Activated naive CD8-positive, alpha-beta T cell treated with anti-CD3 and anti-CD28 coated beads, Interleukin-2, amount 10 ng/mL, durations not matched to agents 7 days and 5 days (primary cell): Measurements from ENCODE around the gene REM2. TPM values are rescaled to one million over a fixed set of nuclear protein-coding genes. Genes with fewer than 3 reads are reported as not detected.
A peak's percentile ranks its signal among the peaks of the same experiment; 100 is the strongest.

ENCODE experiments used
- ATAC-seq: fragments of 150-1000 bp; cut with Tn5 transposase; one replicate; pipeline ENCODE4 v1.10.0; 2021; ENCODE audit warnings: low read depth, moderate library complexity
- POLR2A ChIA-PET: fragments of 350-600 bp; sonication (Branson Sonifier 250); formaldehyde crosslinking; loops from one replicate; lab custom pipeline; 2021; ENCODE audit warnings: antibody characterized with exemption; lab: Charles Lee
- DNase-seq: peaks from one replicate; pipeline ENCODE4 v3.0.0; 2021
- H3K27ac Mint-ChIP-seq: one replicate; pipeline ENCODE4 v1.8.0; 2022; ENCODE audit warnings: mild to moderate bottlenecking, mixed read lengths
- H3K27me3 Mint-ChIP-seq: one replicate; pipeline ENCODE4 v1.8.0; 2022; ENCODE audit warnings: mild to moderate bottlenecking, moderate library complexity, mixed read lengths
- H3K36me3 Mint-ChIP-seq: one replicate; pipeline ENCODE4 v1.8.0; 2021; ENCODE audit warnings: mild to moderate bottlenecking, mixed read lengths
- H3K4me1 Mint-ChIP-seq: one replicate; pipeline ENCODE4 v1.8.0; 2021; ENCODE audit warnings: mixed read lengths
- H3K4me3 Mint-ChIP-seq: one replicate; pipeline ENCODE4 v1.8.0; 2022; ENCODE audit warnings: mild to moderate bottlenecking, moderate library complexity, mixed read lengths
- H3K9me3 Mint-ChIP-seq: one replicate; pipeline ENCODE4 v1.8.0; 2021; ENCODE audit warnings: mixed read lengths
- total RNA-seq, 2 experiments: library from RNA; stranded (reverse); gene quantifications; one replicate each; pipeline ENCODE4 v1.2.3, GENCODE V29; 2021

Gene REM2
- total RNA-seq, 2 experiments from 2014 or later: 1.2 TPM

GRCh38 chr14:22919601-22919921, 36.5 kb downstream of the REM2 start:
- peaks cover 17% of the 10 kb centered on the region for H3K36me3 Mint-ChIP-seq
- H3K9me3 Mint-ChIP-seq: no peaks in the 10 kb centered on the region
- peaks cover 24% of the 10 kb centered on the region for H3K4me1 Mint-ChIP-seq
- H3K4me3 Mint-ChIP-seq: peak overlapping the region; percentile 94
- H3K27me3 Mint-ChIP-seq: no peaks in the 10 kb centered on the region
- no peak for DNase-seq
- POLR2A ChIA-PET: interaction anchor here (0.6 to 4.2 kb wide), 14 partner anchors 8 to 331 kb away, joined by 3 to 35 read pairs (median 6); partner anchors contain the start of genes ACIN1, C14orf119, DAD1 and LRP10
- peak; percentile 11 for ATAC-seq
- H3K27ac Mint-ChIP-seq: peak overlapping the region; percentile 99

- Mint-ChIP-seq H3K9me3 (no peaks in the 10 kb centered on the region), H3K4me3 (no peak overlapping the region), H3K4me1 (peaks cover 20% of the 10 kb centered on the region), H3K27me3 (no peaks in the 10 kb centered on the region), H3K27ac (peak overlapping the region; percentile 2), H3K36me3 (peaks cover 18% of the 10 kb centered on the region)
- POLR2A ChIA-PET: interaction anchor here (3.6 to 4.2 kb wide), 2 partner anchors 9 to 86 kb away, joined by 16 to 35 read pairs; partner anchors contain the start of gene PRMT5
- DNase-seq (no peak), ATAC-seq (no peak)
These were observed 37.7 kb downstream of the REM2 start for GRCh38 chr14:22920697-22921096.

- Mint-ChIP-seq H3K27ac (no peak overlapping the region), H3K27me3 (no peaks in the 10 kb centered on the region), H3K4me3 (no peak overlapping the region), H3K4me1 (peaks cover 31% of the 10 kb centered on the region), H3K9me3 (no peaks in the 10 kb centered on the region), H3K36me3 (peaks cover 28% of the 10 kb centered on the region)
- ATAC-seq (no peak), DNase-seq (no peak)
- POLR2A ChIA-PET: no interaction called here
These were observed 39.3 kb downstream of the REM2 start for GRCh38 chr14:22922294-22922693.

GRCh38 chr14:22923746-22924145, 40.7 kb downstream of the REM2 start:
- ATAC-seq: no peak
- no peak overlapping the region for H3K4me3 Mint-ChIP-seq
- peaks cover 28% of the 10 kb centered on the region for H3K36me3 Mint-ChIP-seq
- peaks cover 34% of the 10 kb centered on the region for H3K4me1 Mint-ChIP-seq
- DNase-seq: no peak
- no peaks in the 10 kb centered on the region for H3K27me3 Mint-ChIP-seq
- no peaks in the 10 kb centered on the region for H3K9me3 Mint-ChIP-seq
- H3K27ac Mint-ChIP-seq: no peak overlapping the region
- POLR2A ChIA-PET: no interaction called here

GRCh38 chr14:22925513-22925912, 42.5 kb downstream of the REM2 start:
- Mint-ChIP-seq H3K27ac (no peak overlapping the region), H3K4me3 (no peak overlapping the region), H3K9me3 (no peaks in the 10 kb centered on the region), H3K27me3 (no peaks in the 10 kb centered on the region), H3K4me1 (peaks cover 25% of the 10 kb centered on the region), H3K36me3 (peaks cover 24% of the 10 kb centered on the region)
- POLR2A ChIA-PET: no interaction called here
- ATAC-seq: no peak
- DNase-seq: no peak

- no peak overlapping the region for H3K27ac Mint-ChIP-seq
- POLR2A ChIA-PET: interaction anchor here (0.6 kb wide), 1 partner anchor 36 kb away, joined by 4 read pairs; no protein-coding TSS in a partner anchor
These were observed 43.3 kb downstream of the REM2 start for GRCh38 chr14:22926316-22926715.

GRCh38 chr14:22928237-22929103, 45.4 kb downstream of the REM2 start:
- no peak for ATAC-seq
- Mint-ChIP-seq H3K4me3 (no peak overlapping the region), H3K4me1 (peaks cover 25% of the 10 kb centered on the region), H3K36me3 (peaks cover 21% of the 10 kb centered on the region), H3K27ac (no peak overlapping the region), H3K9me3 (no peaks in the 10 kb centered on the region), H3K27me3 (no peaks in the 10 kb centered on the region)
- POLR2A ChIA-PET: interaction anchor here (0.6 to 2.3 kb wide), 9 partner anchors 9 to 209 kb away, joined by 3 to 35 read pairs (median 5); partner anchors contain the start of genes ACIN1, HAUS4, LRP10 and RBM23
- DNase-seq: no peak

More at GRCh38 chr14:22926316-22926715, 43.3 kb downstream of the REM2 start:
- Mint-ChIP-seq H3K4me1 (peaks cover 25% of the 10 kb centered on the region), H3K27me3 (no peaks in the 10 kb centered on the region), H3K4me3 (no peak overlapping the region), H3K36me3 (peaks cover 21% of the 10 kb centered on the region), H3K9me3 (no peaks in the 10 kb centered on the region)
- ATAC-seq (no peak), DNase-seq (no peak)

- ATAC-seq: peak; percentile 98
- DNase-seq: peak; percentile 88
- peaks cover 25% of the 10 kb centered on the region for H3K4me1 Mint-ChIP-seq
- H3K27me3 Mint-ChIP-seq: no peaks in the 10 kb centered on the region
- peaks cover 15% of the 10 kb centered on the region for H3K36me3 Mint-ChIP-seq
- POLR2A ChIA-PET: interaction anchor here (0.6 to 2.3 kb wide), 11 partner anchors 10 to 210 kb away, joined by 3 to 35 read pairs (median 5); partner anchors contain the start of genes ACIN1, AJUBA, HAUS4 and LRP10
- no peak within 1 kb of the TSS for H3K4me3 Mint-ChIP-seq
- no peak within 1 kb of the TSS for H3K27ac Mint-ChIP-seq
- no peaks in the 10 kb centered on the region for H3K9me3 Mint-ChIP-seq
These were observed 46.3 kb downstream of the REM2 start, which contains the start of gene PRMT5 for GRCh38 chr14:22929104-22929960. Gene PRMT5 (minus strand): TSS chr14:22929376. CDS start chr14:22929361, 15 bp downstream.

GRCh38 chr14:22929961-22930364, 46.9 kb downstream of the REM2 start:
- Mint-ChIP-seq H3K27ac (no peak overlapping the region), H3K36me3 (peaks cover 14% of the 10 kb centered on the region), H3K27me3 (no peaks in the 10 kb centered on the region), H3K4me1 (peaks cover 25% of the 10 kb centered on the region), H3K9me3 (no peaks in the 10 kb centered on the region), H3K4me3 (no peak overlapping the region)
- DNase-seq (no peak), ATAC-seq (no peak)
- POLR2A ChIA-PET: interaction anchor here (0.8 to 2.3 kb wide), 10 partner anchors 11 to 165 kb away, joined by 3 to 35 read pairs (median 5); partner anchors contain the start of genes ACIN1, AJUBA, HAUS4 and LRP10

- H3K27ac Mint-ChIP-seq: no peak overlapping the region
- no peaks in the 10 kb centered on the region for H3K27me3 Mint-ChIP-seq
- peaks cover 4% of the 10 kb centered on the region for H3K36me3 Mint-ChIP-seq
- no peak overlapping the region for H3K4me3 Mint-ChIP-seq
- DNase-seq (no peak), ATAC-seq (no peak)
- no peaks in the 10 kb centered on the region for H3K9me3 Mint-ChIP-seq
- peaks cover 11% of the 10 kb centered on the region for H3K4me1 Mint-ChIP-seq
- POLR2A ChIA-PET: interaction anchor here (0.7 kb wide), 1 partner anchor 43 kb away, joined by 3 read pairs; no protein-coding TSS in a partner anchor
These were observed 49.1 kb downstream of the REM2 start for GRCh38 chr14:22932146-22932545.

GRCh38 chr14:22935156-22935555, 52.1 kb downstream of the REM2 start:
- POLR2A ChIA-PET: interaction anchor here (0.6 to 1.2 kb wide), 2 partner anchors 22 to 34 kb away, joined by 3 to 4 read pairs; partner anchors contain the start of gene HAUS4
- no peak for DNase-seq
- H3K27me3 Mint-ChIP-seq: no peaks in the 10 kb centered on the region
- H3K9me3 Mint-ChIP-seq: no peaks in the 10 kb centered on the region
- H3K27ac Mint-ChIP-seq: no peak overlapping the region
- peaks cover 8% of the 10 kb centered on the region for H3K36me3 Mint-ChIP-seq
- no peaks in the 10 kb centered on the region for H3K4me1 Mint-ChIP-seq
- no peak overlapping the region for H3K4me3 Mint-ChIP-seq
- no peak for ATAC-seq
